OCI-M2 (cell line): Measurements from ENCODE around the gene FOXP1.

ENCODE experiments used
- DNase-seq: peaks from one replicate; lab custom pipeline; 2025; ENCODE audit not compliant: unreplicated experiment; lab: John Stamatoyannopoulos, UW

Gene FOXP1

GRCh38 chr3:71510510-71510909 lies 73.0 kb downstream of the FOXP1 start:
- DNase-seq, result no peak

GRCh38 chr3:71509066-71509465 lies 74.5 kb downstream of the FOXP1 start:
- DNase-seq, result no peak

GRCh38 chr3:71505767-71506350 lies 77.7 kb downstream of the FOXP1 start:
- no peak for DNase-seq

- no peak for DNase-seq
Measured at GRCh38 chr3:71504250-71505036, 79.1 kb downstream of the FOXP1 start.

GRCh38 chr3:71503525-71504249 lies 79.8 kb downstream of the FOXP1 start:
- DNase-seq, result no peak

- DNase-seq, result no peak
Measured at GRCh38 chr3:71502066-71502625, 81.4 kb downstream of the FOXP1 start.

- DNase-seq, result no peak
Measured at GRCh38 chr3:71500696-71501095, 82.8 kb downstream of the FOXP1 start.

GRCh38 chr3:71499227-71499876 lies 84.2 kb downstream of the FOXP1 start:
- DNase-seq, result no peak

GRCh38 chr3:71498543-71498942 lies 85.0 kb downstream of the FOXP1 start:
- DNase-seq, result no peak

GRCh38 chr3:71497971-71498444 lies 85.5 kb downstream of the FOXP1 start:
- no peak for DNase-seq

GRCh38 chr3:71497367-71497897 lies 86.1 kb downstream of the FOXP1 start:
- DNase-seq, result no peak

- no peak for DNase-seq
Measured at GRCh38 chr3:71495708-71496472, 87.6 kb downstream of the FOXP1 start.

- no peak for DNase-seq
Measured at GRCh38 chr3:71494212-71494611, 89.3 kb downstream of the FOXP1 start.

GRCh38 chr3:71492974-71493771 lies 90.4 kb downstream of the FOXP1 start:
- DNase-seq, result no peak

- no peak for DNase-seq
Measured at GRCh38 chr3:71492566-71492965, 91.0 kb downstream of the FOXP1 start.

GRCh38 chr3:71491154-71491752 lies 92.3 kb downstream of the FOXP1 start:
- no peak for DNase-seq

GRCh38 chr3:71490692-71491091 lies 92.8 kb downstream of the FOXP1 start:
- DNase-seq, result no peak

GRCh38 chr3:71489315-71489761 lies 94.2 kb downstream of the FOXP1 start:
- DNase-seq, result no peak

GRCh38 chr3:71488882-71489281 lies 94.6 kb downstream of the FOXP1 start:
- no peak for DNase-seq
